ENCODE results near the gene LIN28B.
"Not testable (repeated sequence)": the region's sequence is repeated elsewhere in the genome, so short reads cannot be mapped to it uniquely, and the experiment has no call there.

Gene LIN28B

DNA sequence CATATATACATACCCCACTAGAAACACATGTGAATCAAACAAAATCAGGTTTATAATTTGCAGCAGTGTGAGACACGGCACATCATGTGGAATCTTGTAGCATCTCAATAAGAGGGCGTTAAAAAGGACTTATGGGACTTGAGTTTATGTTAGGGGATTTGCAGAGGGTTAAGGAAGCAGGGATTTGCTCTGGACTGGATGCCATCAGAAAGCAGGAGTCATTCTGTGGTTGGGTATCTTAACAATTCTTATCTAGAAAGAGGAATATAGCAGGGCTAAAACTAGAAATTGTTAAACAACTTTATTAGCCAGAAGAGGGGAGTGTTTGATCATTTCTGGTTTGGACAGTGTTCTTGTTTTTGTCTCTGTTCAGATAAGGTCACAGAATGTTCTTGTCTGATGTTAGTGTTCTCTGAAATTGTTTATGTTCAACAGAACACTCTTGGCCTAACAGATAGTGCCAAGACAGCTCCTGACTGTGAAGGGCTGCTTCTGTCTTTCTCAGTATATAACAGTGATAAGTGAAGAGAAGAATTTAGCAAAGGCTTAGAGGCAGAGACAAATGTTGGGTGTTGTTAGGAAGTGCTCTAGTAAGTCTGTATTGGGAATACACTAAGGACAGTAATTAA lies 39.2 kb downstream of the LIN28B start:
- FAIRE-seq (no peak), DNase-seq (ENCODE audit: insufficient read length, low spot score) (no peak)
- no peak for TF ChIP-seq CTCF (IDR thresholded peaks at IDR 0.05; ENCODE audit: insufficient read depth, missing control alignments)

- DNase-seq (ENCODE audit: insufficient read length, low spot score) (no peak), FAIRE-seq (no peak)
- TF ChIP-seq CTCF (IDR thresholded peaks at IDR 0.05; ENCODE audit: insufficient read depth, missing control alignments) = no peak
These were observed 44.2 kb downstream of the LIN28B start for GRCh38 chr6:105001063-105001462.

DNA sequence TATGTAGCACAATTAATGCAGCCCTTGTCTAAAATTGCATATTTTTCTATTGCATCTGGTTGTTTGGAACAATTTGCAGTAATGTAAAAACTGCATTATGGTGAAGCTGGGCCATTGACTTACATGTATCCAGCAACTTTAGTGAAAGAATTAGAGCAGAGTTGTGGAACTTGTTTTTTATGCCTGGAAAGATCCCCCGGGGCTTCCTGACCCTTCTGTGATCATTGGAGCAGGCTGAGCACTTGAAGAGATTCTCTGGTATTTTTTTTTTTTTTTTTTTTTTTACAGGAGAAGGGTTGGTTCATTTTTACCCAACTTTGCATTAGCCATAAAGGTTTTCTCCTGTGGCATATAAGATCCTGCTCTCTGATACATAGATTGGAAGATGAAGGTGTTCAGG lies 45.0 kb downstream of the LIN28B start:
- FAIRE-seq (no peak), DNase-seq (ENCODE audit: insufficient read length, low spot score) (no peak)
- TF ChIP-seq CTCF (IDR thresholded peaks at IDR 0.05; ENCODE audit: insufficient read depth, missing control alignments) = no peak

DNA sequence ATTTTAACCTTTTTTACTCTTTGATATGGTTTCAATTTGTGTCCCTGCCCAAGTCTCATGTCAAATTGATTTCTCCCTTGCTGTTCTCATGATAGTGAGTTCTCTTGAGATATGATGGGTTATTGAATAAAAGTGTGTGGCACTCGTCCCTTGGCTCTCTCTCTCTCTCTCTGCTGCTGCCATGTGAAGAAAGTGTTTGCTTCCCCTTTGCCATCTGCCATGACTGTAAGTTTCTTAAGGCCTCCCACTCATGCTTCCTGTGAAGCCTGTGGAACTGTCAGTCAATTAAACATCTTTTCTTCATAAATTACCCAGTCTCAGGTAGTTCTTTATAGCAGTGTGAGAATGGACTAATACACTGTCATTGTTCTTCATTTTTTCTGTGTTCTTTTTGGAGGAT lies 48.5 kb downstream of the LIN28B start:
- no peak for FAIRE-seq
- no peak for DNase-seq (ENCODE audit: insufficient read length, low spot score)
- no peak for TF ChIP-seq CTCF (IDR thresholded peaks at IDR 0.05; ENCODE audit: insufficient read depth, missing control alignments)

DNA sequence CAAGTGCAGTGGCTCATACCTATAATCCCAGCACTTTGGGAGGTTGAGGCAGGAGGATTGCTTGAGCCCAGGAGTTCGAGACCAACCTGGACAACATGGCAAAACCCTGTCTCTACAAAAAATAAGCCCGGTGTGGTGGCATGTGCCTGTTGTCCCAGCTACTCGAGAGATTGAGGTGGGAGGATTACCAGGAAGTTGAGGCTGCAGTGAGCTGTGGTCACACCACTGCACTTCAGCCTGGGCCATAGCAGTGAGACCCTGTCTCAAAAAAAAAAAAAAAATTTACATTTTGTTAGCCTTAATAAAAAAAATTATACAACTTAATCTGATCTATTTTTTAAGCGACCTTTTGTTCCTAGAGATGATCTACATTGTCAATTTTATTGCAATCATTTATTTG lies 56.6 kb downstream of the LIN28B start:
- not testable (repeated sequence) for FAIRE-seq

DNA sequence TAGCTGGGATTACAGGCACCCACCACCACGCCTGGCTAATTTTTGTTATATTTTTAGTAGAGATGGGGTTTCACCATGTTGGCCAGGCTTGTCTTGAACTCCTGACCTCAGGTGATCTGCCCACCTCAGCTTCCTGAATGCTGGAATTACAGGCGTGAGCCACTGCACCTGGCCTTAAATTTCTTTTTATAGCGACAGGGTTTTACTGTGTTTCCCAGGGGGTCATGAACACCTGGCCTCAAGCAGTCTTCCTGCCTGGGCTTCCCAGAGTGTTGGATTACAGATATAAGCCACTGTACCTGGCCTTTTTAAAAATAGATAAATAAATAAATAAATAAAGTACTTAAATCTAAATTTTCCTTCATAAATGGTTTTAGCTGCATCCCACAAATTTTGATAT lies 57.5 kb downstream of the LIN28B start:
- no peak for FAIRE-seq
- no peak for DNase-seq (ENCODE audit: insufficient read length, low spot score)
- no peak for TF ChIP-seq CTCF (IDR thresholded peaks at IDR 0.05; ENCODE audit: insufficient read depth, missing control alignments)

More for the DNA sequence above, 56.6 kb downstream of the LIN28B start:
- DNase-seq (ENCODE audit: insufficient read length, low spot score) = not testable (repeated sequence)

GRCh38 chr6:105014954-105015353 lies 58.0 kb downstream of the LIN28B start:
- no peak for TF ChIP-seq CTCF (IDR thresholded peaks at IDR 0.05; ENCODE audit: insufficient read depth, missing control alignments)
- no peak for FAIRE-seq

GRCh38 chr6:105015482-105015881 lies 58.6 kb downstream of the LIN28B start:
- DNase-seq (ENCODE audit: insufficient read length, low spot score) (no peak), FAIRE-seq (no peak)
- no peak for TF ChIP-seq CTCF (IDR thresholded peaks at IDR 0.05; ENCODE audit: insufficient read depth, missing control alignments)

More at GRCh38 chr6:105014954-105015353, 58.0 kb downstream of the LIN28B start:
- no peak for DNase-seq (ENCODE audit: insufficient read length, low spot score)

Measured in D721Med (cell line).